NCI-H460 (cell line): ENCODE results near the gene CPNE2. TPM values are rescaled to one million over a fixed set of nuclear protein-coding genes. Genes with fewer than 3 reads are reported as not detected.
"Not testable (repeated sequence)": the region's sequence is repeated elsewhere in the genome, so short reads cannot be mapped to it uniquely, and the experiment has no call there.

Experiments used
- DNase-seq: peaks from one replicate; pipeline ENCODE4 v3.0.0-alpha.2; 2016; ENCODE audit warnings: low read depth; ENCODE audit errors: extremely low read depth
- total RNA-seq: library from RNA; depleted of rRNA; stranded (reverse); fragments of >200 nt; shearing (Covaris generic); gene quantifications from 2 replicates; pipeline ENCODE4 v1.2.3, GENCODE V29; 2014

The CPNE2 gene
- total RNA-seq, 1 experiment from 2014 or later, result 26.0 TPM

- DNase-seq, result no peak
These were observed 23.3 kb upstream of the CPNE2 start for GRCh38 chr16:57069053-57069452.

- no peak for DNase-seq
These were observed 22.6 kb upstream of the CPNE2 start for GRCh38 chr16:57069635-57070370.

GRCh38 chr16:57070424-57070823, 22.0 kb upstream of the CPNE2 start:
- no peak for DNase-seq

GRCh38 chr16:57071081-57071732, 21.2 kb upstream of the CPNE2 start:
- DNase-seq, result not testable (repeated sequence)

- no peak for DNase-seq
These were observed 20.4 kb upstream of the CPNE2 start for GRCh38 chr16:57071831-57072582.

GRCh38 chr16:57072616-57073275, 19.6 kb upstream of the CPNE2 start:
- DNase-seq, result no peak

GRCh38 chr16:57077714-57078113, 14.7 kb upstream of the CPNE2 start:
- DNase-seq, result no peak

- no peak for DNase-seq
These were observed 10.6 kb upstream of the CPNE2 start for GRCh38 chr16:57081744-57082143.

- DNase-seq, result no peak
These were observed 9.7 kb upstream of the CPNE2 start for GRCh38 chr16:57082664-57083063.

- DNase-seq, result no peak
These were observed 8.8 kb upstream of the CPNE2 start for GRCh38 chr16:57083485-57084126.

- DNase-seq, result peak; percentile 78
These were observed 8.1 kb upstream of the CPNE2 start for GRCh38 chr16:57084257-57084770.

GRCh38 chr16:57084996-57085395, 7.4 kb upstream of the CPNE2 start:
- DNase-seq, result no peak

GRCh38 chr16:57087003-57087402, 5.4 kb upstream of the CPNE2 start:
- no peak for DNase-seq

- DNase-seq, result no peak
These were observed 3.0 kb upstream of the CPNE2 start for GRCh38 chr16:57089406-57089805.

GRCh38 chr16:57091200-57091974, 996 bp upstream of the CPNE2 start:
- DNase-seq, result no peak

- no peak for DNase-seq
These were observed 516 bp downstream of the CPNE2 start for GRCh38 chr16:57092786-57093411.

GRCh38 chr16:57093666-57094564, 1.5 kb downstream of the CPNE2 start:
- no peak for DNase-seq

GRCh38 chr16:57094911-57095310, 2.5 kb downstream of the CPNE2 start:
- DNase-seq, result no peak
